A549 (cell line): ENCODE data around the gene ACTN2. TPM values are rescaled to one million over a fixed set of nuclear protein-coding genes. Genes with fewer than 3 reads are reported as not detected.

ENCODE experiments used
- ATAC-seq, 2 experiments: fragments of 200-7000 bp in 1 of 2; fragments of >200 bp in 1 of 2; cut with Nextera tagmentation in 1 of 2; cut with Tn5 transposase in 1 of 2; 3 replicates each; pipeline versions ENCODE4 v1.8.0 to v1.9.1; 2018 to 2020; ENCODE audit warnings: mild to moderate bottlenecking in 1 of 2, moderate library complexity in 1 of 2
- CTCF ChIA-PET: fragments of 300-600 bp; sonication (Branson Sonifier 250); formaldehyde crosslinking; extraction: SDS; loops from one replicate; lab custom pipeline; 2021; ENCODE audit warnings: antibody characterized with exemption, inconsistent platforms; lab: Yijun Ruan, JAX
- POLR2A ChIA-PET: fragments of 350-600 bp; formaldehyde crosslinking; extraction: SDS; loops from one replicate; lab custom pipeline; 2021; ENCODE audit warnings: antibody characterized with exemption, inconsistent platforms; lab: Yijun Ruan, JAX
- DNase-seq, 2 experiments: peaks; one replicate each; pipeline versions ENCODE4 v3.0.0 to v3.0.0-alpha.2; 2011 to 2016; ENCODE audit warnings: low read depth in 1 of 2, low spot score in 1 of 2
- FAIRE-seq: peaks from 2 replicates; lab custom pipeline; 2011; peaks lifted over from hg19 to GRCh38; lab: Jason Lieb, UNC
- H3K27ac ChIP-seq, 2 experiments: fragments of >200 bp; sonication (Bioruptor Twin); formaldehyde crosslinking; 3 replicates each; pipeline ENCODE4 v1.5.1; 2016 to 2017
- H3K4me1 ChIP-seq: fragments of >200 bp; sonication (Bioruptor Twin); formaldehyde crosslinking; 3 replicates; pipeline ENCODE4 v1.6.1; 2016
- H3K4me2 ChIP-seq: fragments of >200 bp; sonication (Bioruptor Twin); formaldehyde crosslinking; 3 replicates; pipeline ENCODE4 v1.6.1; 2016
- H3K4me3 ChIP-seq: fragments of >200 bp; sonication (Bioruptor Twin); formaldehyde crosslinking; 3 replicates; pipeline ENCODE4 v1.5.1; 2016
- H3K9me3 ChIP-seq: fragments of >200 bp; sonication (Bioruptor Twin); formaldehyde crosslinking; 3 replicates; pipeline ENCODE4 v1.6.1; 2016
- BHLHE40 ChIP-seq: IDR thresholded peaks from 2 replicates; pipeline ENCODE4 v1.6.1; 2012; ENCODE audit warnings: low read depth, low read length, inconsistent platforms
- CBX8 ChIP-seq: fragments of 200-600 bp; sonication (generic); IDR thresholded peaks from 2 replicates; pipeline ENCODE4 v1.6.1; 2016
- CHD2 ChIP-seq: fragments of 150-350 bp; IDR thresholded peaks from 2 replicates; pipeline ENCODE4 v1.6.1; 2014; ENCODE audit warnings: low read length; ENCODE audit not compliant: partially characterized antibody
- GATA3 ChIP-seq: IDR thresholded peaks from 2 replicates; pipeline ENCODE4 v1.6.1; 2012; ENCODE audit warnings: borderline replicate concordance
- HEYL ChIP-seq: fragments of 250-450 bp; sonication (Bioruptor Pico); IDR thresholded peaks from 2 replicates; pipeline ENCODE4 v1.8.0; 2021; ENCODE audit warnings: mild to moderate bottlenecking, moderate library complexity
- HOXB5 ChIP-seq: fragments of 250-450 bp; sonication (Bioruptor Pico); IDR thresholded peaks from 2 replicates; pipeline ENCODE4 v1.5.0; 2020; ENCODE audit warnings: mild to moderate bottlenecking, moderate library complexity
- JUN ChIP-seq, 2 experiments: fragments of >200 bp; sonication (Bioruptor Twin); formaldehyde crosslinking; IDR thresholded peaks; 2 replicates in 1 of 2; 3 replicates in 1 of 2; pipeline ENCODE4 v1.6.1; 2016 to 2017
- KDM1A ChIP-seq: fragments of 200-600 bp; sonication (generic); IDR thresholded peaks from 2 replicates; pipeline ENCODE4 v1.6.1; 2016; ENCODE audit warnings: low read depth, mild to moderate bottlenecking
- MAFK ChIP-seq: fragments of 450-650 bp; IDR thresholded peaks from 2 replicates; pipeline ENCODE4 v1.6.1; 2014; ENCODE audit not compliant: partially characterized antibody
- MAX ChIP-seq: IDR thresholded peaks from 2 replicates; pipeline ENCODE4 v1.6.1; 2012
- MAZ ChIP-seq: fragments of 150-350 bp; IDR thresholded peaks from 2 replicates; pipeline ENCODE4 v1.6.1; 2014; ENCODE audit warnings: antibody characterized with exemption, low read depth, low read length, borderline replicate concordance
- PBX3 ChIP-seq: IDR thresholded peaks from 2 replicates; pipeline ENCODE4 v1.6.1; 2012
- POLR2A ChIP-seq: IDR thresholded peaks from 2 replicates; pipeline ENCODE4 v1.6.1; 2012; ENCODE audit warnings: mild to moderate bottlenecking, low read length
- POLR2AphosphoS2 ChIP-seq: conservative IDR thresholded peaks from 2 replicates; pipeline ENCODE4 v1.6.1; 2012; ENCODE audit warnings: low read length, improper control_type of control experiment, inconsistent platforms
- RAD21 ChIP-seq, 2 experiments: fragments of >200 bp in 1 of 2; sonication (Bioruptor Twin) in 1 of 2; formaldehyde crosslinking in 1 of 2; IDR thresholded peaks in 1 of 2; conservative IDR thresholded peaks in 1 of 2; 2 replicates in 1 of 2; 3 replicates in 1 of 2; pipeline ENCODE4 v1.6.1; 2012 to 2018; ENCODE audit warnings: inconsistent platforms in 1 of 2
- RARB ChIP-seq: fragments of 250-450 bp; sonication (Bioruptor Pico); IDR thresholded peaks from 2 replicates; pipeline ENCODE4 v1.8.0; 2021; ENCODE audit warnings: mild to moderate bottlenecking, moderate library complexity
- RNF2 ChIP-seq: fragments of 200-600 bp; sonication (generic); IDR thresholded peaks from 2 replicates; pipeline ENCODE4 v1.6.1; 2016; ENCODE audit warnings: low read depth, mild to moderate bottlenecking, antibody characterized with exemption, moderate library complexity, borderline replicate concordance
- SMC3 ChIP-seq: fragments of >200 bp; sonication (Bioruptor Twin); formaldehyde crosslinking; IDR thresholded peaks from 3 replicates; pipeline ENCODE4 v1.6.1; 2018; ENCODE audit warnings: inconsistent platforms
- SREBF2 ChIP-seq: fragments of 450-650 bp; IDR thresholded peaks from 2 replicates; pipeline ENCODE4 v1.6.1; 2014; ENCODE audit warnings: mild to moderate bottlenecking, moderate library complexity
- ZC3H11A ChIP-seq: fragments of 450-650 bp; IDR thresholded peaks from 2 replicates; pipeline ENCODE4 v1.6.1; 2014; ENCODE audit warnings: antibody characterized with exemption, mild to moderate bottlenecking
- ZFP36 ChIP-seq: fragments of 450-650 bp; IDR thresholded peaks from 2 replicates; pipeline ENCODE4 v1.6.1; 2014; ENCODE audit warnings: borderline replicate concordance; ENCODE audit not compliant: partially characterized antibody
- WGBS: methylation state at CpG from one replicate; pipeline ENCODE4 v1.1.6; 2017; ENCODE audit errors: missing lambda C conversion rate; 5-methylcytosine and 5-hydroxymethylcytosine counted together
- polyA plus RNA-seq, 4 experiments: library from polyadenylated mRNA; depleted of rRNA in 3 of 4; stranded (reverse); fragments of >200 nt; fragmentation: RNase III in 1 of 4; extraction: RNeasy Plus Mini Kit Qiagen cat#74134 plus additional on column Dnase treatment in 1 of 4; gene quantifications; 2 replicates in 3 of 4; 3 replicates in 1 of 4; pipeline ENCODE4 v1.2.3, GENCODE V29; 2011 to 2017

Gene ACTN2
- polyA plus RNA-seq, 2 of the 4 experiments (the other 2 are of a cell fraction) = not detected

GRCh38 chr1:236688705-236689104, 2.4 kb downstream of the ACTN2 start:
- H3K4me3 ChIP-seq = no peak overlapping the region
- DNase-seq = no peak
- TF ChIP-seq GATA3 = no peak
- no peak for TF ChIP-seq KDM1A
- no peak for TF ChIP-seq POLR2AphosphoS2
- no peak for TF ChIP-seq MAFK
- no peak for TF ChIP-seq RNF2
- TF ChIP-seq SMC3 = no peak
- TF ChIP-seq MAZ = no peak
- no peak for TF ChIP-seq RAD21 (conservative IDR thresholded peaks at IDR 0.05 in 1 of 2, IDR thresholded peaks at IDR 0.05 in 1 of 2)
- no peak for TF ChIP-seq RARB (CRISPR knock-in tag)
- no peak for TF ChIP-seq CHD2
- peaks cover 6% of the 10 kb centered on the region; the same call in 1 of the 3 replicates for H3K9me3 ChIP-seq
- ChIA-PET CTCF (interaction anchor here (0.6 kb wide), 1 partner anchor 10 kb away, joined by 3 read pairs; no protein-coding TSS in a partner anchor), POLR2A (no interaction called here)
- no peaks in the 10 kb centered on the region for H3K4me1 ChIP-seq
- no peak for ATAC-seq
- FAIRE-seq = no peak
- WGBS = 46% methylated on average over 4 of the region's 4 CpGs
- no peak overlapping the region for H3K4me2 ChIP-seq
- no peak overlapping the region for H3K27ac ChIP-seq

GRCh38 chr1:236689713-236690569, 3.6 kb downstream of the ACTN2 start:
- WGBS = 24% methylated on average over 11 of the region's 11 CpGs
- no peak for ATAC-seq
- POLR2A ChIA-PET = no interaction called here
- Histone ChIP-seq H3K27ac (no peak overlapping the region), H3K4me3 (no peak overlapping the region), H3K4me2 (no peak overlapping the region), H3K4me1 (no peaks in the 10 kb centered on the region), H3K9me3 (peaks cover 6% of the 10 kb centered on the region; the same call in 1 of the 3 replicates)
- no peak for DNase-seq
- CTCF ChIA-PET = no interaction called here
- no peak for FAIRE-seq
- no peak for TF ChIP-seq MAX
- TF ChIP-seq POLR2A = no peak
- TF ChIP-seq GATA3 = no peak
- no peak for TF ChIP-seq CBX8
- TF ChIP-seq BHLHE40 = no peak
- TF ChIP-seq PBX3 = no peak
- TF ChIP-seq JUN (IDR thresholded peaks at IDR 0.05) = no peak

GRCh38 chr1:236691348-236691747, 5.0 kb downstream of the ACTN2 start:
- ChIA-PET POLR2A (no interaction called here), CTCF (interaction anchor here (0.6 kb wide), 1 partner anchor 189 kb away, joined by 3 read pairs; no protein-coding TSS in a partner anchor)
- TF ChIP-seq HOXB5 (no peak), ZFP36 (no peak), ZC3H11A (no peak), SREBF2 (no peak), POLR2A (no peak)
- H3K27ac ChIP-seq = no peak overlapping the region
- DNase-seq (no peak), ATAC-seq (no peak), FAIRE-seq (no peak)
- no peak overlapping the region for H3K4me2 ChIP-seq
- no peak overlapping the region for H3K4me3 ChIP-seq
- WGBS = 53% methylated on average over 5 of the region's 5 CpGs
- H3K4me1 ChIP-seq = no peaks in the 10 kb centered on the region
- H3K9me3 ChIP-seq = no peaks in the 10 kb centered on the region

GRCh38 chr1:236692128-236692527, 5.8 kb downstream of the ACTN2 start:
- Histone ChIP-seq H3K4me2 (no peak overlapping the region), H3K27ac (no peak overlapping the region), H3K4me1 (no peaks in the 10 kb centered on the region), H3K4me3 (no peak overlapping the region), H3K9me3 (no peaks in the 10 kb centered on the region)
- POLR2A ChIA-PET = no interaction called here
- FAIRE-seq (no peak), ATAC-seq (no peak), DNase-seq (no peak)
- WGBS = 9% methylated on average over 3 of the region's 3 CpGs
- CTCF ChIA-PET = no interaction called here
- no peak for TF ChIP-seq HEYL (CRISPR knock-in tag)
- TF ChIP-seq MAFK = peak; percentile 14
- TF ChIP-seq, all 56 proteins: peak for 1
